ENCODE results near the gene DIDO1.

The DIDO1 gene

GRCh38 chr20:62886709-62887058, 39.6 kb downstream of the DIDO1 start:
- DNase-seq (ENCODE audit: low read depth), result no peak

GRCh38 chr20:62885896-62886708, 40.2 kb downstream of the DIDO1 start:
- no peak overlapping the region for H3K4me3 ChIP-seq (ENCODE audit: low read depth, low read length)

More at GRCh38 chr20:62886709-62887058, 39.6 kb downstream of the DIDO1 start:
- H3K4me3 ChIP-seq (ENCODE audit: low read depth, low read length), result no peak overlapping the region
- no peak for TF ChIP-seq CTCF (IDR thresholded peaks at IDR 0.05; ENCODE audit: low read depth, low read length, missing control alignments)

GRCh38 chr20:62885046-62885895, 41.0 kb downstream of the DIDO1 start:
- no peak overlapping the region for H3K4me3 ChIP-seq (ENCODE audit: low read depth, low read length)
- TF ChIP-seq CTCF (IDR thresholded peaks at IDR 0.05; ENCODE audit: low read depth, low read length, missing control alignments), result no peak
- no peak for DNase-seq (ENCODE audit: low read depth)

More at GRCh38 chr20:62885896-62886708, 40.2 kb downstream of the DIDO1 start:
- no peak for DNase-seq (ENCODE audit: low read depth)
- no peak for TF ChIP-seq CTCF (IDR thresholded peaks at IDR 0.05; ENCODE audit: low read depth, low read length, missing control alignments)

- DNase-seq (ENCODE audit: low read depth), result no peak
- TF ChIP-seq CTCF (IDR thresholded peaks at IDR 0.05; ENCODE audit: low read depth, low read length, missing control alignments), result no peak
- no peak overlapping the region for H3K4me3 ChIP-seq (ENCODE audit: low read depth, low read length)
Observed at GRCh38 chr20:62884556-62884955, 41.7 kb downstream of the DIDO1 start.

GRCh38 chr20:62882426-62882825, 43.9 kb downstream of the DIDO1 start:
- no peak overlapping the region for H3K4me3 ChIP-seq (ENCODE audit: low read depth, low read length)
- no peak for TF ChIP-seq CTCF (IDR thresholded peaks at IDR 0.05; ENCODE audit: low read depth, low read length, missing control alignments)
- DNase-seq (ENCODE audit: low read depth), result no peak

- no peak for TF ChIP-seq CTCF (IDR thresholded peaks at IDR 0.05; ENCODE audit: low read depth, low read length, missing control alignments)
- DNase-seq (ENCODE audit: low read depth), result no peak
- no peak overlapping the region for H3K4me3 ChIP-seq (ENCODE audit: low read depth, low read length)
Observed at GRCh38 chr20:62881662-62882395, 44.5 kb downstream of the DIDO1 start.
